ENCODE measurements around the gene DNMT3B.
"Not testable (repeated sequence)": the region's sequence is repeated elsewhere in the genome, so short reads cannot be mapped to it uniquely, and the experiment has no call there.

The DNMT3B gene

GRCh38 chr20:32796981-32797451 lies 34.8 kb downstream of the DNMT3B start:
- DNase-seq (ENCODE audit: low read depth): no peak
- no peak overlapping the region for H3K4me3 ChIP-seq (ENCODE audit: low read length)
- TF ChIP-seq, protein P1, sequence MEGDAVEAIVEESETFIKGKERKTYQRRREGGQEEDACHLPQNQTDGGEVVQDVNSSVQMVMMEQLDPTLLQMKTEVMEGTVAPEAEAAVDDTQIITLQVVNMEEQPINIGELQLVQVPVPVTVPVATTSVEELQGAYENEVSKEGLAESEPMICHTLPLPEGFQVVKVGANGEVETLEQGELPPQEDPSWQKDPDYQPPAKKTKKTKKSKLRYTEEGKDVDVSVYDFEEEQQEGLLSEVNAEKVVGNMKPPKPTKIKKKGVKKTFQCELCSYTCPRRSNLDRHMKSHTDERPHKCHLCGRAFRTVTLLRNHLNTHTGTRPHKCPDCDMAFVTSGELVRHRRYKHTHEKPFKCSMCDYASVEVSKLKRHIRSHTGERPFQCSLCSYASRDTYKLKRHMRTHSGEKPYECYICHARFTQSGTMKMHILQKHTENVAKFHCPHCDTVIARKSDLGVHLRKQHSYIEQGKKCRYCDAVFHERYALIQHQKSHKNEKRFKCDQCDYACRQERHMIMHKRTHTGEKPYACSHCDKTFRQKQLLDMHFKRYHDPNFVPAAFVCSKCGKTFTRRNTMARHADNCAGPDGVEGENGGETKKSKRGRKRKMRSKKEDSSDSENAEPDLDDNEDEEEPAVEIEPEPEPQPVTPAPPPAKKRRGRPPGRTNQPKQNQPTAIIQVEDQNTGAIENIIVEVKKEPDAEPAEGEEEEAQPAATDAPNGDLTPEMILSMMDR (conservative IDR thresholded peaks at IDR 0.05; ENCODE audit: low read depth, low read length): no peak

GRCh38 chr20:32797571-32797970 lies 35.4 kb downstream of the DNMT3B start:
- H3K4me3 ChIP-seq (ENCODE audit: low read length); DNase-seq (ENCODE audit: low read depth): not testable (repeated sequence)

DNA sequence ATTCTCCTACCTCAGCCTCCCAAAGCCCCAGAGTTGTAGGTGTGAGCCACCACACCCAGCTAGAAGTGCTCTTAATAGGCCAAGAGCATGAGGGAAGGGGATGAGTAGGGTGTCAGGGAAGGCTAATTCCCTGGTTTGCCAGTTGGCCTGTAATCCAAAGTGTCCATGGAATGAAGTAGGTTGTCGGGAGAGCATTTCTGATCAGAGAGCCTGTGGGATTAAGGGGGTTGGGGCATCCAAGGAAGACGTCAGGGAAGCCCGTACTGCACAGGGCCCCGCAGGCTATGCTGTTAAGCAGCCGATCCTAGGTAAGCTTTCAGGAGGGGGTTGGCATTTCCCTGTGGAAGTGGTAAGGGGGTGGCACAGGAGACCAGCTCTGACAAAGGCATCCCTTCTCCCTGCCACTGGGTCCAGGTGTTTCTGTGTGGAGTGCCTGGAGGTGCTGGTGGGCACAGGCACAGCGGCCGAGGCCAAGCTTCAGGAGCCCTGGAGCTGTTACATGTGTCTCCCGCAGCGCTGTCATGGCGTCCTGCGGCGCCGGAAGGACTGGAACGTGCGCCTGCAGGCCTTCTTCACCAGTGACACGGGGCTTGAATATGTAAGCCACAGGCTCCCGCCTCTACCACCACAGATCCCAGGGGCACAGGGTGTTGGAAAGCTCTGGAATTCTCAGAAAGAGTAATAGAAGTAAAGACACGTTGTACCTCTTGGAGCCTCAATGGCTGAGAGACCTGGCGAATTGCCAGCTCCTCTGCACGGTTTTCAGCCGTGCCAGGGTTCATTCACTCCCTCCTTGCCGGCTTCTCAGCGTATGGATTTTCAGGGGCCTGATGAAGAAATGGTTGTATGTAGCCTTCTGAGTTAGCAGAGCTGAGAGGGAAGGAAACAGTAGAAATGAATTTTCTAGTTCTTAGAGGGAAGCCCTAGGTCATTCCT lies 36.1 kb downstream of the DNMT3B start:
- no peak overlapping the region for H3K4me3 ChIP-seq (ENCODE audit: low read length)
- no peak for DNase-seq (ENCODE audit: low read depth)
- TF ChIP-seq, protein P1 (conservative IDR thresholded peaks at IDR 0.05; ENCODE audit: low read depth, low read length): no peak

DNA sequence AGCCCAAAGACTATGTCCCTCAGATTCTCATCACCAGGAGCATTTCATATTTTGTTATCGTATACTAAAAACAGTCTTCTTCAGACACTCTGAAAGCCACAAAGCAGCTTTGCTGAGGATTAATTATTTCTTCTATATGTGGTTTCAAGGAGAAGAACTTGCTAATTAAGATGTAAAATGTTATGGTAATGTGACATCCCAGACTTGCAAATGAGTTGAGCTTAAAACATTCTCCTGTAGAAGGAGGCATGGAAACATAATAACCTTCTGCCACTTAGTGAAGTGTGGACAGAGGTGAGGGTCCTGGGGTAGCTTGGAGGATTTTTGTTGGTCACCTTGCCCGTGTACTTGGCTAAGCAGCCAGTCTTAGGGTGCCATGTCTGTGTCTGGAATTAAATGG lies 40.9 kb downstream of the DNMT3B start:
- TF ChIP-seq, protein P1 (conservative IDR thresholded peaks at IDR 0.05; ENCODE audit: low read depth, low read length): no peak
- DNase-seq (ENCODE audit: low read depth): no peak
- no peak overlapping the region for H3K4me3 ChIP-seq (ENCODE audit: low read length)

DNA sequence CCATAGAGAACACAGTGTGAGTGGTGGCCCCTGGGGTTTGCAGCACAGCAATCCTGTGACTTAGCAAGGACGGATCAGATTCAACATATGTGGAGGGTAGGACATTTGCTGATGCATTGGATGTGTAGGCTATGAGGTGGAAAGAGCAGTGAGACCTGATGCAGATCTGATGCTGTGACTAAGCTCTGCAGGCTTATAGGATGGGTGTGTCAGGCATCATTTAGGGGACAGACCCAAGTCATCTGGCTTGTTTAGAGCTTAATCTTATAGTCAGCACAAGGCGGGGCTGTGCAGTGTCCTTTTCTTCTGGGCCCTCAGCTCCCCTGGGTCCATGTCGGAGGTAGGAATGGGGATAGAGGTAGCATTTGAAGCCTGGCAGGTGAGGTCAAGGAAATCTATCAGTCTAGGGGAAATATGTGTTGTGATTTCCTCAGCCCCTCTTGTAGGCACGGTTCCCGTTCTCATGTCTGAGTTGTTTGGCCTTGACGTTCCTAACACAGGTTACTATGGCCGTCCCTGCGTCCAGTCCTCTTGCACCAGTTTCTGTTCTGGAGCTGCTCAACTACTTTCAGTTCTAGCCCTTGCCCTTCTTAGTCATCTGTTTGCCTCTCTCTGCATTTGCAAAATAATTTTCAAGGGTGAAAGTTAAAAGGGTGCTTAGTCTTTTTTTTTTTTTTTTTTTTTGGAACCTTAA lies 42.0 kb downstream of the DNMT3B start:
- TF ChIP-seq, protein P1 (conservative IDR thresholded peaks at IDR 0.05; ENCODE audit: low read depth, low read length): no peak
- no peak overlapping the region for H3K4me3 ChIP-seq (ENCODE audit: low read length)
- DNase-seq (ENCODE audit: low read depth): no peak

DNA sequence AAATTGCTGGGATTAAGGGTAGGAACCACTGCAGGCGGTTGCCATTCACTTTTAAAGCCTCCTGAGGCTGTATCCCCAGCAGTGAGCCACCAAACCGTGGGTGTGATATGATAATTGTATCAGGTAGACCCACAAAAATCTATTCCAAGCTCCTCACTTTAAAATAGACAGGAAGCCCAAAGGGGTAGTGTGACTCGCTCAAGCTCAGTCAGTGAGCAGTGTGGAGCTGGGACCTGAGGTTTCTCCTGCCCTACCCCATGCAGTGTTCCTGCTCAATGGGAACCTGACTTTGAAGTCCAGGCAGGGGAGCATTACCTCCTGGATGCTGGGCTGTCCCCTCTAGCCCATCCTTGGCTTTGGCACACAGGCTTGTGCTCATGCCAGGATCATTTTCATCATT lies 42.6 kb downstream of the DNMT3B start:
- no peak for DNase-seq (ENCODE audit: low read depth)
- H3K4me3 ChIP-seq (ENCODE audit: low read length): no peak overlapping the region

DNA sequence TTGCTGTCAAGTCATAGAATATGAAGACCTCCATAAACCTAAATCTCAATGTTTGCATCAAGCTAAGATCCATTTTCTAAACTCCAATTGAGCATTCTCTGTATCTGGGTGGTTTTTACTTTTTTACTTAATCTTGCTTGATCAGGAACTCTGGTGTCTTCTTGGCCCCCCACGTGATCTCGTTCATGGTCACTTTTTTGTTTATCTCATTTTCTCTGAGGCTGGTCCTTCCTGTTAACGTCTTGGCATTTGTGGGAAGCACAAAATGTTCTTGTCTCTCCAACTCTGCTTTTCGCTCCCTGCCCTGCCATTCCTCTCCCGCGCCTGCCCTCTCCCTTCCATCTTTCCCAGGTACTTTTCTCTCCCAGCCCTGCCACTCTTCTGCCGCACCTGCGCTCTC lies 43.5 kb downstream of the DNMT3B start:
- no peak overlapping the region for H3K4me3 ChIP-seq (ENCODE audit: low read length)
- TF ChIP-seq, protein P1 (conservative IDR thresholded peaks at IDR 0.05; ENCODE audit: low read depth, low read length): no peak
- no peak for DNase-seq (ENCODE audit: low read depth)

More for the DNA sequence above, 42.6 kb downstream of the DNMT3B start:
- TF ChIP-seq, protein P1 (conservative IDR thresholded peaks at IDR 0.05; ENCODE audit: low read depth, low read length): no peak

All from retinal pigment epithelial cell (primary cell).